ENCODE measurements around the gene RDX. TPM values are rescaled to one million over a fixed set of nuclear protein-coding genes. Genes with fewer than 3 reads are reported as not detected.

Gene RDX
- total and polyA plus RNA-seq, 10 of the 15 experiments (the other 5 are each of a cell fraction or from before 2014, with no cell fraction given), result 24.6 to 62.2 (median 47.8) TPM

GRCh38 chr11:110308071-110308470, 11.7 kb upstream of the RDX start:
- no peaks in the 10 kb centered on the region for H3K27me3 ChIP-seq (replicated peaks in 1 of 2; ENCODE audit: control insufficient read depth in 2 of 2, insufficient read depth in 2 of 2, low read length in 1 of 2)

More at GRCh38 chr11:110308071-110308470, 11.7 kb upstream of the RDX start:
- no peaks in the 10 kb centered on the region for H3K36me3 ChIP-seq (ENCODE audit: control insufficient read depth in 2 of 2, insufficient read depth in 2 of 2, low read length in 1 of 2)
- no peak overlapping the region; the same call in 1 of the 2 replicates for H2AFZ ChIP-seq (ENCODE audit: control insufficient read depth, low read depth, low read length)
- H3K4me2 ChIP-seq (ENCODE audit: control insufficient read depth, insufficient read depth), result no peak overlapping the region
- ATAC-seq (no peak), DNase-seq (ENCODE audit: low read depth, low spot score) (no peak), FAIRE-seq (no peak)
- SMC1A ChIA-PET (ENCODE audit: uncharacterized antibody, unreplicated experiment), result interaction anchor here (1.2 to 1.4 kb wide), 2 partner anchors 31 to 107 kb away, joined by 3 to 4 read pairs; no protein-coding TSS in a partner anchor
- TF ChIP-seq SRF (IDR thresholded peaks at IDR 0.05; ENCODE audit: low read depth in 2 of 2, low read length in 2 of 2) (no peak), ASH2L (IDR thresholded peaks at IDR 0.05; ENCODE audit: borderline replicate concordance, low read depth) (no peak), CHD1 (IDR thresholded peaks at IDR 0.05; ENCODE audit: low read depth, low read length) (no peak), RFX5 (IDR thresholded peaks at IDR 0.05; ENCODE audit: low read depth, low read length) (no peak), CEBPB (IDR thresholded peaks at IDR 0.05; ENCODE audit: borderline replicate concordance in 1 of 2, low read depth in 2 of 2, low read length in 2 of 2) (no peak), FOXM1 (IDR thresholded peaks at IDR 0.05; ENCODE audit: low read depth, low read length) (no peak), REST (IDR thresholded peaks at IDR 0.05; ENCODE audit: low read depth, low read length) (no peak), POLR2AphosphoS5 (IDR thresholded peaks at IDR 0.05; ENCODE audit: low read length) (no peak), SREBF2 (IDR thresholded peaks at IDR 0.05; ENCODE audit: low read length) (no peak), POLR2A (IDR thresholded peaks at IDR 0.05; ENCODE audit: low read depth, low read length) (no peak), SMARCA5 (IDR thresholded peaks at IDR 0.05) (no peak), HSF1 (IDR thresholded peaks at IDR 0.05; ENCODE audit: low read depth, low read length) (no peak)
- TF ChIP-seq, protein P1, sequence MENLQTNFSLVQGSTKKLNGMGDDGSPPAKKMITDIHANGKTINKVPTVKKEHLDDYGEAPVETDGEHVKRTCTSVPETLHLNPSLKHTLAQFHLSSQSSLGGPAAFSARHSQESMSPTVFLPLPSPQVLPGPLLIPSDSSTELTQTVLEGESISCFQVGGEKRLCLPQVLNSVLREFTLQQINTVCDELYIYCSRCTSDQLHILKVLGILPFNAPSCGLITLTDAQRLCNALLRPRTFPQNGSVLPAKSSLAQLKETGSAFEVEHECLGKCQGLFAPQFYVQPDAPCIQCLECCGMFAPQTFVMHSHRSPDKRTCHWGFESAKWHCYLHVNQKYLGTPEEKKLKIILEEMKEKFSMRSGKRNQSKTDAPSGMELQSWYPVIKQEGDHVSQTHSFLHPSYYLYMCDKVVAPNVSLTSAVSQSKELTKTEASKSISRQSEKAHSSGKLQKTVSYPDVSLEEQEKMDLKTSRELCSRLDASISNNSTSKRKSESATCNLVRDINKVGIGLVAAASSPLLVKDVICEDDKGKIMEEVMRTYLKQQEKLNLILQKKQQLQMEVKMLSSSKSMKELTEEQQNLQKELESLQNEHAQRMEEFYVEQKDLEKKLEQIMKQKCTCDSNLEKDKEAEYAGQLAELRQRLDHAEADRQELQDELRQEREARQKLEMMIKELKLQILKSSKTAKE (IDR thresholded peaks at IDR 0.05; ENCODE audit: low read depth, poor library complexity, severe bottlenecking), result no peak
- no peaks in the 10 kb centered on the region for H3K79me2 ChIP-seq (ENCODE audit: control insufficient read depth, insufficient read depth, low read length)
- in situ Hi-C loops (cut with MboI), result no loop called here
- H3K4me1 ChIP-seq (ENCODE audit: control insufficient read depth, insufficient read depth, low read length), result peaks cover 3% of the 10 kb centered on the region; the same call in 1 of the 2 replicates
- H3K27ac ChIP-seq (ENCODE audit: control insufficient read depth, insufficient read depth), result no peak overlapping the region
- H3K9me3 ChIP-seq (replicated peaks; ENCODE audit: control insufficient read depth, insufficient read depth, low read length), result no peaks in the 10 kb centered on the region
- BruUV-seq (replicated peaks), result no TSS peak
- intact Hi-C loops (cut with micrococcal nuclease; ENCODE audit: unreplicated experiment), result no loop called here
- no peak overlapping the region for H3K9ac ChIP-seq (ENCODE audit: control insufficient read depth, insufficient read depth, low read length)
- H3K4me3 ChIP-seq, result no peak overlapping the region
- CTCF ChIA-PET, result no interaction called here
- H4K20me1 ChIP-seq (ENCODE audit: control insufficient read depth, insufficient read depth), result no peaks in the 10 kb centered on the region
- RAD21 ChIA-PET (ENCODE audit: unreplicated experiment), result no interaction called here
- WGBS (ENCODE audit: insufficient coverage, insufficient replicate concordance, low lambda C conversion rate, missing lambda C conversion rate), result 70% methylated on average over 5 of the region's 5 CpGs
- POLR2A ChIA-PET, result interaction anchor here (1.1 kb wide), 1 partner anchor 8 kb away, joined by 3 read pairs; no protein-coding TSS in a partner anchor
